Parathyroid adenoma (tissue), 2 donors: ENCODE measurements around the gene CABLES2.

Experiments
- H2AFZ ChIP-seq: fragments of 300-600 bp; sonication (generic); one replicate; pipeline ENCODE4 v1.7.0; 2017; ENCODE audit warnings: antibody characterized with exemption, mild to moderate bottlenecking
- H3K27ac ChIP-seq: fragments of 300-600 bp; sonication (generic); one replicate; pipeline ENCODE4 v1.7.0; 2017
- H3K27me3 ChIP-seq: fragments of 300-600 bp; sonication (generic); one replicate; pipeline ENCODE4 v1.7.0; 2017; ENCODE audit warnings: low read length; ENCODE audit not compliant: control insufficient read depth, insufficient read depth
- H3K36me3 ChIP-seq: fragments of 300-600 bp; sonication (generic); one replicate; pipeline ENCODE4 v1.7.0; 2017; ENCODE audit warnings: low read length; ENCODE audit not compliant: control insufficient read depth, insufficient read depth
- H3K4me1 ChIP-seq: fragments of 300-600 bp; sonication (generic); one replicate; pipeline ENCODE4 v1.7.0; 2017; ENCODE audit warnings: control low read depth
- H3K4me2 ChIP-seq: fragments of 300-600 bp; sonication (generic); one replicate; pipeline ENCODE4 v1.7.0; 2017; ENCODE audit warnings: low read length
- H3K4me3 ChIP-seq: fragments of 300-600 bp; sonication (generic); one replicate; pipeline ENCODE4 v1.7.0; 2017; ENCODE audit warnings: low read depth, low read length
- H3K79me2 ChIP-seq: fragments of 300-600 bp; sonication (generic); one replicate; pipeline ENCODE4 v1.7.0; 2017; ENCODE audit warnings: control low read depth
- H3K9ac ChIP-seq: fragments of 300-600 bp; sonication (generic); one replicate; pipeline ENCODE4 v1.7.0; 2017; ENCODE audit warnings: mild to moderate bottlenecking
- H3K9me3 ChIP-seq: fragments of 300-600 bp; sonication (generic); one replicate; pipeline ENCODE4 v1.7.0; 2017; ENCODE audit warnings: low read length; ENCODE audit not compliant: control insufficient read depth
- TF ChIP-seq, protein P1 (sequence below): fragments of 300-600 bp; sonication (generic); IDR thresholded peaks from one replicate; pipeline ENCODE4 v1.7.0; 2017; ENCODE audit warnings: antibody characterized with exemption, mild to moderate bottlenecking
- donor health status: primary hyperparathyroidism.

CABLES2 gene

DNA sequence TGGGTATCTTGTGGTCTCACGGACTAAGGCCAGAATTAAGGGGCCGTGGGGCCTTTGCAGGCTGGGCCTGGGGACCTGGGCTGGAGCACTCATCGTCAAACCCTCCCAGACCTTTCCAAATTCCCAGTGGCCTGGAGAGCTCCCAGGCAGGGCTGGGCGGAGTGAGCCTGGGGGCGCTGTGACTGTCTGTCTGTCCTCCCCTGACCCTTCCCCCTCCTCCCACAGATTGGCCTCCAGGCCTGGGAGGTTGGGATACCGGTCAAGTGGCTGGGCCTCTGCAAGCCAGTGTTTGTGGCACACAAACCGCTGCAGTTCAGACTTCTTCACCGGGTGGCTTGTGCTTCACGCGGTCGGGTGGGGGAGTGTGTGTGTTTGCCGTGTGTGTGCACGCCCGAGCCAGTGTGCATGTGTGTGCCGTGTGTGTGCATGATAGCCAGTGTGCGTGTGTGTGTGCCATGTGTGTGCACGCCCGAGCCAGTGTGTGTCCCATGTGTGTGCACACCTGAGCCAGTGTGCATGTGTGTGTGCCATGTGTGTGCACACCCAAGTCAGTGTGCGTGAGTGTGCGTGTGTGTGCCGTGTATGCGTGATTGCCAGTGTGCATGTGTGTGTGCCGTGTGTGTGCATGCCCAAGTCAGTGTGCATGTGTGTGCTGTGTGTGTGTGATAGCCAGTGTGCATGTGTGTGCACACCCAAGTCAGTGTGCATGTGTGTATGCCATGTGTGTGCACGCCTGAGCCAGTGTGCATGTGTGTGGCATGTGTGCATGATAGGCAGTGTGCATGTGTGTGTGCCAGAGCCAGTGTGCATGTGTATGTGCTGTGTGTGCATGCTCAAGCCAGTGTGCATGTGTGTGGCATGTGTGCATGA is 14.0 kb upstream of the CABLES2 start:
- TF ChIP-seq, protein P1, sequence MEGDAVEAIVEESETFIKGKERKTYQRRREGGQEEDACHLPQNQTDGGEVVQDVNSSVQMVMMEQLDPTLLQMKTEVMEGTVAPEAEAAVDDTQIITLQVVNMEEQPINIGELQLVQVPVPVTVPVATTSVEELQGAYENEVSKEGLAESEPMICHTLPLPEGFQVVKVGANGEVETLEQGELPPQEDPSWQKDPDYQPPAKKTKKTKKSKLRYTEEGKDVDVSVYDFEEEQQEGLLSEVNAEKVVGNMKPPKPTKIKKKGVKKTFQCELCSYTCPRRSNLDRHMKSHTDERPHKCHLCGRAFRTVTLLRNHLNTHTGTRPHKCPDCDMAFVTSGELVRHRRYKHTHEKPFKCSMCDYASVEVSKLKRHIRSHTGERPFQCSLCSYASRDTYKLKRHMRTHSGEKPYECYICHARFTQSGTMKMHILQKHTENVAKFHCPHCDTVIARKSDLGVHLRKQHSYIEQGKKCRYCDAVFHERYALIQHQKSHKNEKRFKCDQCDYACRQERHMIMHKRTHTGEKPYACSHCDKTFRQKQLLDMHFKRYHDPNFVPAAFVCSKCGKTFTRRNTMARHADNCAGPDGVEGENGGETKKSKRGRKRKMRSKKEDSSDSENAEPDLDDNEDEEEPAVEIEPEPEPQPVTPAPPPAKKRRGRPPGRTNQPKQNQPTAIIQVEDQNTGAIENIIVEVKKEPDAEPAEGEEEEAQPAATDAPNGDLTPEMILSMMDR, result no peak

DNA sequence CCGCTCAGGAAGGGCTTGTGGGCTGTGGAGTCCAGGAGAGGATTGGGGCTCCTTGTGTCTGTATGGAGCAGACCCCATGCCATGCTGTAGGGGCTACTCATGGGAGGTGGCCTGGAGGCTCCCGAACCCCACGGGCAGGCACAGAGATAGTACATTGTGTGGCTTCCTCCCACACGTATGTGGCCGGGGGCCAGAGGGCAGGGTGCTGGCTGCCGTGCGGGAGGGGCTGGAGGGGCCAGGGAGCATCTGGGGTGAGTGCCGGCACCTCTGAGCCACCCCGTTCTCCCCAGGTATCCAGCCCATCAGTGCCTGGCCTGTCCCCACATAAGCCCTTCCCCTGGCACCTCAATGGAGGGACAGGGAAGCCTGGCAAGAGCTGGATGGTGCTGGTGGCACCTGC is 12.7 kb upstream of the CABLES2 start:
- Histone ChIP-seq H3K27me3 (no peaks in the 10 kb centered on the region), H2AFZ (no peak overlapping the region), H3K36me3 (no peaks in the 10 kb centered on the region)

More for the DNA sequence above, 14.0 kb upstream of the CABLES2 start:
- H3K4me3 ChIP-seq, result no peak overlapping the region
- H3K4me2 ChIP-seq, result no peak overlapping the region
- H3K36me3 ChIP-seq, result no peaks in the 10 kb centered on the region
- no peak overlapping the region for H3K27ac ChIP-seq
- no peaks in the 10 kb centered on the region for H3K79me2 ChIP-seq
- H3K27me3 ChIP-seq, result no peaks in the 10 kb centered on the region
- peaks cover 10% of the 10 kb centered on the region for H3K4me1 ChIP-seq
- no peak overlapping the region for H3K9ac ChIP-seq
- no peaks in the 10 kb centered on the region for H3K9me3 ChIP-seq
- no peak overlapping the region for H2AFZ ChIP-seq

DNA sequence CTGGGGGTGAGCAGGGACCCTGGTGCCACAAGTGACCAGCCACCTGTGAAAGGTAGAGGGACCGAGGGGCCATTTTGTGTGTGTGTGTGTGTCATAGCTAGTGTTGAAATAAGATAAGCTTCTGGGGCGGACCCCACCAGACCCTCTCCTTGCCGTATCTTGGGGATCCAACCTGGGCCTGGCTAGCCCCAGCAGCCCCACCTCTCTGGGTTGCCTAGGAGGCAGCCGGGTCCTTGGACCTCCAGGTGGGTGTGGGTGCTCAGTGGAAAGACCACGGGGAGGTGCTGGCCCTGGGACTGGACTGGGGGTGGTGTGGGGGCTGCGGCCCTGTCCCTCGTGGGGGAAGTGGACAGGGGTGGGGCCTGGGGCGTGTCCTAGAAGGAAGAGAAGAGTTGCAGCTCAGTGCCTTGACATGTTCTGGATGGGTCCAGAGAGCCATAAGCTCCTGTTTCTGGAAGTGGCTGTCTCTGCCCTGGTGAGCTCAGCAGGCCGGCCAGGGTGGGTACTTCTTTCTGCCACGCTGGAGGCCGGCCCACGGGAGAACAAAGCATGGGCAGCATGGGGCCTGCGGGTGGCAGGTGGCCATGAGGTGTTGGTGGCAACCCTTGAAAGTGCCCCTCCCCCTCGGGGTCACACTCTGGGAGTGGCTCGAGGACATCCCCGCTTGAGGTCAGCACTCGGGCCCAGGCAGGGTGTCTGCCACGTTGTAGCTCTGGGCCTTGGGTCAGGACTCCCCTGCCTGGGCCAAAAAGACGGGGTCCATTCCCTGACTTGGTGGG is 11.8 kb upstream of the CABLES2 start:
- H3K27me3 ChIP-seq, result no peaks in the 10 kb centered on the region
- H2AFZ ChIP-seq, result no peak overlapping the region
- no peak overlapping the region for H3K9ac ChIP-seq
- H3K36me3 ChIP-seq, result no peaks in the 10 kb centered on the region
- H3K9me3 ChIP-seq, result no peaks in the 10 kb centered on the region
- H3K4me1 ChIP-seq, result peaks cover 3% of the 10 kb centered on the region
- H3K27ac ChIP-seq, result no peak overlapping the region
- no peak overlapping the region for H3K4me2 ChIP-seq
- H3K79me2 ChIP-seq, result no peaks in the 10 kb centered on the region
- H3K4me3 ChIP-seq, result no peak overlapping the region
- TF ChIP-seq, protein P1, result no peak

More for the DNA sequence above, 12.7 kb upstream of the CABLES2 start:
- no peak overlapping the region for H3K9ac ChIP-seq
- TF ChIP-seq, protein P1, result no peak
- H3K4me1 ChIP-seq, result peaks cover 4% of the 10 kb centered on the region
- no peak overlapping the region for H3K4me3 ChIP-seq
- H3K4me2 ChIP-seq, result no peak overlapping the region
- no peaks in the 10 kb centered on the region for H3K9me3 ChIP-seq
- no peaks in the 10 kb centered on the region for H3K79me2 ChIP-seq
- no peak overlapping the region for H3K27ac ChIP-seq

DNA sequence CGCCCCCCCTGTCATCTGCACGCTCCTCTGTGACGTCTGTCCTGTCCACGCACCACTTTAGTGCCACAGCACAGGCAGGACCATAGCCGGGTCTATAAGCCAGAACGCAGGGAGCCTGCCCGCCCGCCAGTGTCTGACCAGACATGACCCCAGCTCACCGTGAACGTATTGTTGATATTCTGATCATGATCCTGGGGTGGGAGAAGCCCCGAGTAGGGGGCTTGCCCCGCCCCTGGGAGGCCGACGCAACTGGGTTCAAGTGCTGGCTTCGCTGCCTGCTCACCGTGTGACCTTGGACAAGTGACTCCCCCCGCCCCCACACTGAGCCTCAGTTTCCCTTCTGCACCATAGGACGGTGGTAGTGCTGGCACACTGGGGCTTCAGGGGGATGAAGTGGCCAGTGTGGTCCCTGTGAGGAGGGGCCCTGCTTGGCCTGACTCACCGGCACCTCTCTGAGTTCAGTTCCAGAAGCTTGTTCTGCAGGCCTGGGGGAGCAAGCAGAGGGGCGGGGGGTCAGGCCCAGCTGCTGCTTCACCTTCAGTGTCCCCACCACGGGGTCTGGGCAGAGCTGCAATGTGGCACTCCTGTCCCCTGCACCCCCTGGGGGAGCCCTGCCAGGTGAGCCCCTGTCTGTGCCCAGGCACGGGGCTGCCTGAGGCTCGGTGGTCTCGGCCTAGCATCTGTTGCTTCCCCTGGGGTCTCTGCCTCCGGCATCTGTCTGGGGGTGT is 11.1 kb upstream of the CABLES2 start:
- no peaks in the 10 kb centered on the region for H3K4me1 ChIP-seq
- H3K27me3 ChIP-seq, result no peaks in the 10 kb centered on the region
- no peaks in the 10 kb centered on the region for H3K79me2 ChIP-seq
- H3K4me3 ChIP-seq, result no peak overlapping the region
- H3K36me3 ChIP-seq, result no peaks in the 10 kb centered on the region
- TF ChIP-seq, protein P1, result no peak
- no peaks in the 10 kb centered on the region for H3K9me3 ChIP-seq
- no peak overlapping the region for H3K9ac ChIP-seq
- H3K4me2 ChIP-seq, result no peak overlapping the region
- no peak overlapping the region for H2AFZ ChIP-seq
- H3K27ac ChIP-seq, result no peak overlapping the region
